ENCODE results near the gene ITPR1.

Gene ITPR1

DNA sequence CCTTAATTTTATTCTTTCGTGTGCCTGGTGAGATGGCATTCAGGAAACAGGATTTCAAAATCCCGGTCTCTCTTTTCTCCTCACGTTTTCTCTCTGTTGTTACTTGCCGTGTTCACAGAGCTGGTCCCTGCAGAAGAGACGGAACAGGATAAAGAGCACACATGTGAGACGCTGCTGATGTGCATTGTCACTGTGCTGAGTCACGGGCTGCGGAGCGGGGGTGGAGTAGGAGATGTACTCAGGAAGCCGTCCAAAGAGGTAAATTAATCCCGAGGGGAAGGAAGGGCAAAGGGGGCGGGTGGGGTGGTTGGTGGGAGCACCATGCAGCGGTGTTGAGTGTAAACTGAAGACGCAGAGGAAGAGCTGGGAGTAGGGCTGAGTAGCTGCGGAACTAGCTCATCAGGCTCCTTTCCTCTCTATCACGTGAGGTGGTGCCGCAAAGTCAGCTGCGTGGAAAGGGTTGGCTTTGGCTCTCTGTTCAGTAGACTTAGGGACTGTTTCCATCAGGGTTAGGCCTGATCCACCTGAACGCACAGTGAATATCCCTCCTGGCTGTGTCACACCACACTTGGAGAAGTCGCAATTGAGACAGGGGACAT is 321.3 kb downstream of the ITPR1 start:
- DNase-seq (ENCODE audit: low spot score): peak; percentile 45

GRCh38 chr3:4814904-4815574 is 321.9 kb downstream of the ITPR1 start:
- no peak for DNase-seq (ENCODE audit: low spot score)

DNA sequence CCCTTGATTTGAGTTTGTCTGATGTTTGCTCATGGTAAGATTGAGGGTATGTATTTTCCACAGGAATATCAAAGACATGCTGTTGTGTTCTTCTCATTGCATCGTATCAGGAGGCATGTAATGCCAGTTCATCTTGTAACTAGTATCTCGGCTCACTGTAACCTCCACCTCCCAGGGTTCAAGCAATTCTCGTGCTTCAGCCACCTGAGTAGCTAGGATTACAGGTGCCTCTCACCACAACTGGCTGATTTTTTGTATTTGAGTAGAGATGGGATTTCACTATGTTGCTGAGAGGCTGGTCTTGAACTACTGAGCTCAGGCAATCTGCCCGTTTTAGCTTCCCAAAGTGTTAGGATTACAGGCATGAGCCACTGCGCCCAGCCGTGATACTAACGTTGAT is 323.2 kb downstream of the ITPR1 start:
- DNase-seq (ENCODE audit: low spot score): no peak

- DNase-seq (ENCODE audit: low spot score): no peak
Observed at GRCh38 chr3:4816718-4817117, 323.6 kb downstream of the ITPR1 start.

- DNase-seq (ENCODE audit: low spot score): no peak
Observed at GRCh38 chr3:4817128-4817527, 324.0 kb downstream of the ITPR1 start.

DNA sequence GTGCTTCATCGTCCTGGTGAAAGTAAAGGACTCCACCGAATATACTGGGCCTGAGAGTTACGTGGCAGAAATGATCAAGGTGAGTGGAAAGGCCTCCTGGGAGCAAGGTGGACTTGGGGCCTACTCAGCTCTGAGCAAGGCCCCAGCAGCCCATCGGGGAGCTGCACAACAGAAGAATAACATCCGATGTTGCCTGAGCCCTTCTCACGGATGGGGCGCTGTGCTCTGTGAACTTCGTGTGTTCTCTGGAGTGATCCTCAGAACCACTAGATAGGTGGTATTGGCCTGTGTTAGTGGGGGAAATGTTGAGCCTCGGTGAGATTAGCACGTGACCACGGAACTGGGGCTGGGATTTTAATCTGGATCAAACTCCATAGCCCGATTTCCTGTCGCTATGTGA is 325.0 kb downstream of the ITPR1 start:
- no peak for DNase-seq (ENCODE audit: low spot score)

GRCh38 chr3:4818986-4819693 is 326.0 kb downstream of the ITPR1 start:
- no peak for DNase-seq (ENCODE audit: low spot score)

DNA sequence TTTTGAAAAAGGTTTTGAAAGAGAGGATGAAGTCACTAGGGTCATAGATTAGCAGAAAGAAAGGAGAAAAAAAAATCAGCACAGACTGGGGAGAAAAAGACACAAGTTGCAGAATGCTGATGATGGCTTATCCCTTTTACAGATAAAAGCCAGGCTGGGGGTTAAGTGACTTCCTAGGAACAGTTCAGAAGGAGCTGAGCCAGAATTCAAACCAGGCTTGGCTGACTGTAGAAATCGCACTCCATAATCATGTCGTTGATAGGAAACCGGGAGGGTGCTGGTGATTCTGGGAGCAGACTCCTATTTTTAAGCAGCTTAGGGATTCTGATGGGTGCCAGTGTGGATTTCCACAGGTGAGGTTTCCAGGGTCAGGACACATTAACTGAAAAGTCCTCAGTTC is 326.6 kb downstream of the ITPR1 start:
- DNase-seq (ENCODE audit: low spot score): no peak

DNA sequence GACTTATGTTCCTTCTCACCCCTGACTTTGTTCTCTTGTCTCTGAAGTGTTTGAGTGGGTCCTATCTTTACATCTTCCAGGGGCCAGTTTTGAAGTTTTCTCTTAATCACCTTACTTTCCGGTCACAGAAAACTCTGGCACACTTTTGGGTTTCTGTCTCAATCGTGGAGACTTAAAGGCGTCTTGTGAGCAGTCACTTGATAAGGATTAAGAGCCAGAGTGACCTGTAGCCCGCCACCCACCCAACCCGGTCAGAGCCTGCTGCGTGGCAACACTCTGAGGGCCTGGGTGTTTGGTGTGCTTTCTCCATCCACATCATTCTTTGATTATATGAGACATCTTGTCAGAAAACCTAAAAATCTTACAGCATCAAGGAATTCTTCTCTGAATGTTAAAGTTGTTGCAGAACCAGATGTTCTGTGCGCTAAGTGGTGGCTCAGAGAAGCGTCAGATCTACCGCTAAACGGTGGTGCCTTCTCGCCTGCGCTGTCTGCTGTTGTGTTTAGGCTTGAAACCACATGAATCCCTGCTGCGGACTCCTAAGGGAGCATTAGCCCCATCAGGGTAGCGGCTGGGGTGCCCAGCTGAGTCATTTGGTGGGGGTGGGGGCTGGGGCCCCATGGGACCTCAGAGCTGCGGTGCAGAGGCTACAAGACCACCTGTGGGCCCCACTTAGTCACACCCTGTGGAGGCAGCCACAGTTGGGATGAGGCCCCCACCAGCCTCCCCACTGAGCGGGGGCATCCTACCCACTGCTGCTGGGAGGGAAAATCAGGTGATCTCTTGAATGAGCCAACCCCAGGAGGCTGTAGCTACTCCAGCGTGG is 327.4 kb downstream of the ITPR1 start:
- DNase-seq (ENCODE audit: low spot score): no peak

DNA sequence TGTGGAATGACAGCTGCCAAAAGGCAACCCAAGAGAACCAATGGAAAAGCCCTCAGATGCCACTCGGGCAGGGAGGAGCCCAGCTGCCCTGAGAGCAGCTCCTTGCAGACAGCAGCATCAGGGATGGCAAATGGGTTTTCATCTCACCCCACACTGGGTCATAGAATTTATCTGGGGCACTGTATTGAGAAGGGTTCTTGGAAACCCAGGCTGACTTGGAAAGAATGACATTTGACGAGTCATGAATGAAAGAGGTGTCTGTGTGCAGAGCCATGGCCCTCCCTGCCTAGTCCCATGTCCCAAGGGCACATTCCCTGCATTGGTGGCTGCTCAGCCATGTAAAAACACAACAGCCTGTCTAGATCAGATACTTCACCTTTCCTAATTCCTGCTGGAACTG is 328.2 kb downstream of the ITPR1 start:
- no peak for DNase-seq (ENCODE audit: low spot score)

DNA sequence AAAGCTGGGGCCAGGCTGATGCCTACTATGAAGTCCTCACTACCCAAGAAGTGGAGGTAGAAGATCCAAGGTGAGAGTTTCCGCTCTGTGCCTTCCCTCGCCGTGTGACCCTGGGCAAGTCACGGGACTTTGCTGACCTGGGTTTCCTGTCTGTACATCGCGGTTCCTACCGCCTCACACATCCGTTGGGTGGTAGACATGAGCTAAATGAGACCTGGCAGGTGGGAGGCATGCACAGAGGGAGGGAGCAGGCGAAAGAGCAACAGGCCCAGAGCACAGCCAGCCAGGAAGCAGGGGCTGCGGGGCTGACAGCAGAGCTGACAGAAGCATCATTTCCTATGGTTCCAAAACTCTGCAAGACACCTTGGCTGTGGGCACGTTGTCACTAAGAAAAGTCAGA is 328.8 kb downstream of the ITPR1 start:
- DNase-seq (ENCODE audit: low spot score): no peak

DNA sequence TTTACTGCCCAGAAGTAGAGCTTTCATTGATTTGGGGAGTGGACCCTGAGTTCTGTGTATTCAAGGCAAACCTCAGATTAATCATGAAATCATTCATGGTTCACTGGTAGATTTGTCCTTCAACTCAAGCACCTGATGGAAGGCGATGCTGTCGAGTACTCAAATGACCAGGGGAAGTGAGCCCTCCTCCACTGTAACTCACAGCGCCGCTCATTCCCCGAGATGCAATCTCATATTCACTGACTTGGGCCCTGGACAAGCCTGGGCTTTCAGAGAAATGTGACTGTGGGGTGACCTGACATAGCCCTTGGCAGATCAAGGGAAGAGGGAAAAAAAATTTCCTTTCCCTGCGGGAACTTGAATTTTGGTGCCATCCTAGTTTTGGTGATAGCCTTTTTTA is 329.4 kb downstream of the ITPR1 start:
- DNase-seq (ENCODE audit: low spot score): no peak

- DNase-seq (ENCODE audit: low spot score): no peak
Observed at GRCh38 chr3:4823385-4823784, 330.2 kb downstream of the ITPR1 start.

GRCh38 chr3:4823986-4824925 is 331.1 kb downstream of the ITPR1 start:
- no peak for DNase-seq (ENCODE audit: low spot score)

DNA sequence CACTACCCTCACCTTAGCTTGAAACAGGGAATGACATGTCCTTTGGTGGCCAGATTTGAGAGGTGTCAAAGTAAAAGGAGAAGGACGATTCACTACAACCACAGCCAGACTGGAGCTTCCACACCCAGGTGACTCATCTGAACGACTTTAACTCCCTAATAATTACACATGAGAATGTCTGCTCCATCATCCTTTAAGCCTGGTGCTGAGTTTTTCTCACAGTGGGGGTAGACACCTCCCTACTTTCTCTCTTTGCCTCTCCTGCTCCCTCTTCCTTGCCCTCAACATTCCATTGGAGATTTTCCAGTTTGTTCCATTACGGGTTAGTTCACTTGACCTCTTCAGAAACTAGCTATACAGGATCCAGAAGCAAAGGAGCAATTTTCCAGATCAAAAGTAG is 331.8 kb downstream of the ITPR1 start:
- no peak for DNase-seq (ENCODE audit: low spot score)

- DNase-seq (ENCODE audit: low spot score): no peak
Observed at GRCh38 chr3:4825436-4826236, 332.5 kb downstream of the ITPR1 start.

DNA sequence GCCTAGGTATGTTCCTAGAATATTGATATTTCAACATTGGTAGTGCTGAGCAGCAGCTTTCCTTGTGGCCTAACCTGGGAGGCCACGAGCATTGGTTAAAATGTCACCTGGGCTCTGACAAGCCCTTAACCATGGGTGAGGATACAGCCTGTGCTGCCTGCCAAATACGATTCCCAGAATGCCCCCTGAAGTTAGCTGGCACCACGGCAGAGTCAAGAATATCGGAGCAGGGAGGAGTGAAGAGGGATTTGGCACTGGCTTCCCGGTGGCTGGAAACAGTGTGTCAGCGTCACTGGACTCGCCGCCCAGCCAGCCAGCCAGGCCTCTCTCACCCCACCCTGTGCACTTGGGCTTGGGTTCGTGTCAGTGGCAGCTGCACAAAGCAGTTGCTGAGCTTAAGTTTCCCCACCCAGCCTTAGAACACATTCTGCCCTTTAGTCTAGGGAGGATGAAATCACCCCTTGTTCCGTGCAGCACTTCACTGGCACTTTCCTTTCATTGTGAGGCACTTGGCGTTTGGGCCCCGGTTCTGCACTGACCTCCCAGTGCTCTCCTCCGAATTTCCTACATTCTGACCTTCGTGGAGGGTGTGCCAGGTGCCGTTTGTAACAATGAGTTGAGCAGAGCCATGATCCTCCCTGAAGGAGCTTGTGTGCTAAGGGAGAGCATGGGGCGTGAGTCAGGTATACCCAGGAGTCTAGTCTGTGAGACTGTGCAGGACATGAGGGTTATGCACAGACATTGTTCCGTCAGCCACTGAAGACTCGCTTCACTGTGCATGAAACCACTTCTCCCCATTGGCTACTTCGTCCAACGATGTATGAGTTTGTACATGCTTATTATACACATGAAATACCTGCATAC is 333.3 kb downstream of the ITPR1 start:
- peak; percentile 66 for DNase-seq (ENCODE audit: low spot score)

DNA sequence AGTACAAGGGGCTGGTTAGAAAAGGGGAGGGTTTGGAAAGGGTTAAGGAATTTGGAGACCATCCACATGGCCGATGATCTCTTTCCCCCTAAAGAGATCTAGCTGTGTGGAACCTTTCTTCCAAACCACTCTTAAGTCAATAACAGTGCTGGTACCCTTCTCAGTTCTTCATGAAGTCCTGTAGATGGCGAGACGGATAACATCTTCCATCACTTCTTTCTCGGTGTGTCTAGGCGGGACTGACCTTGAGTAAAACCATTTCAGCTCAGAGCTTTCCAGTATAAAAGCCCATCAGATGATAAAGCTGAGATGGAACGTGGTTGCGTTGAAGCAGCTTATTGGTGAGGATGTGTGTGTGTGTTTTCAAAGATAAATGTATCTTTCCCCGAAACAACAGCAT is 334.6 kb downstream of the ITPR1 start:
- no peak for DNase-seq (ENCODE audit: low spot score)

GRCh38 chr3:4828279-4829030 is 335.3 kb downstream of the ITPR1 start:
- DNase-seq (ENCODE audit: low spot score): no peak
